HG03025 (cell line): ENCODE results near the gene PSMB9.
"Not testable (repeated sequence)": the region's sequence is repeated elsewhere in the genome, so short reads cannot be mapped to it uniquely, and the experiment has no call there.

Source experiments
- ATAC-seq: cut with Tn5 transposase; IDR thresholded peaks from one replicate; pipeline ENCODE4 v1.9.1; 2021; ENCODE audit warnings: mild to moderate bottlenecking, moderate library complexity; ENCODE audit not compliant: unreplicated experiment, low FRiP score

Gene PSMB9

DNA sequence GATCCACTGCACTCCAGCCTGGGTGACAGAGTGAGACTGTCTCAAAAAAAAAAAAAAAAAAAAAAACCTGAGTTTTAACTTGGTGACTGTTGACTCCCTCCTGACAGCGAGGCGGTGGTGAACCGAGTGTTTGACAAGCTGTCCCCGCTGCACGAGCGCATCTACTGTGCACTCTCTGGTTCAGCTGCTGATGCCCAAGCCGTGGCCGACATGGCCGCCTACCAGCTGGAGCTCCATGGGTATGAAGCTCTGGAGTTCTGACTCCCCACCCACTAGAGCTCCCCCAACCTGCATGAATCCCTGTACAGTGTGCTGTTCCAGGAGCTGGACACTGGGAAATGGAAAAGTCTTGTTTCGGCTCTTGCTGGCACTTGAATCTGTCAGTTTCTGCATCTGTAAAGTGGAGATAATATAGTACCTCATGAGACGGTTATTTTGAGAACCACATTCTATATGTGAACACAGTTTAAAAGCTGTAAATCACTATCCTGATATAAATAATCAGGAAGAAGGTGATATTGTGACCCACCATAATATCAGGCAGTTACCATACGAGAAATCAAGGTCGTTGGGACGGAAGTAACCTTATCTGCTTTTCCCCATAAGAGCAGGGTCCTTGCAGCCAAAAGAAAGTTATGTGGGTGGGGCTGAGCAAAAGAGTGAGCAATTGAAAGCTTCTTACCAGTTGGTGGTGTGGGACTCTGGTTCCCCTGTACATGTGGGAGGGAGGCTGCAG is 3.3 kb downstream of the PSMB9 start:
- ATAC-seq: no peak

DNA sequence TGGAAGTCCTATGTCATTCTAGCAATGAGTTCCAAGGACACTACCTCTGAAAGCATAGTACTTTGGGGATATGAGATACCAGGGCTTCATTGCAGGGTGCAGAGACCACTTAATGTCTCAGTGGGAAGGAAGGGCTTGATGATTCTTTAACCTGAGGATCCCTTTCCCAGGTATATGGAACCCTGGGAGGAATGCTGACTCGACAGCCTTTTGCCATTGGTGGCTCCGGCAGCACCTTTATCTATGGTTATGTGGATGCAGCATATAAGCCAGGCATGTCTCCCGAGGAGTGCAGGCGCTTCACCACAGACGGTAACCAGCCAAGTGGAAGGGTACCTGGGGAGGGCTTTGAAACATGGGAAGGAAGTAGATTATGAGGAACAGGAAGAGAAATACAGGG is 4.2 kb downstream of the PSMB9 start:
- no peak for ATAC-seq

DNA sequence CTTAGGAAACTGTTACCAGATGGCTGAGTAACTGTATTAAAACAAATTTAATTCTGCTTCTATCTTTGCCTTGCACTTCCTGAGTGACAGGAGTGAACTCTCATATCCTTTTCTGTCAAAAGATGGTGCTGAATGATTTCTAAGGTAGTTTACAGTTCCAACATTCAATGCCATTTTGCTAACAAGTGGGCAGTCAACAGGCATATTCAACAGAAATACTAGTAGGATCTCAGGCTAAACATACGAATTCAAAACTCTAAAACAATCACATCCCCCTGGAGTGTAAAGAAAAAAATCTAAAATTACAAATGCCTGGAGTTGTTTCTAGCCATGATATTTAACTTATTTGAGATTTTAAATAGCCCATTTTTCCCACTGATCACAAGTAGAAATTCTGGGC is 6.7 kb downstream of the PSMB9 start:
- no peak for ATAC-seq

DNA sequence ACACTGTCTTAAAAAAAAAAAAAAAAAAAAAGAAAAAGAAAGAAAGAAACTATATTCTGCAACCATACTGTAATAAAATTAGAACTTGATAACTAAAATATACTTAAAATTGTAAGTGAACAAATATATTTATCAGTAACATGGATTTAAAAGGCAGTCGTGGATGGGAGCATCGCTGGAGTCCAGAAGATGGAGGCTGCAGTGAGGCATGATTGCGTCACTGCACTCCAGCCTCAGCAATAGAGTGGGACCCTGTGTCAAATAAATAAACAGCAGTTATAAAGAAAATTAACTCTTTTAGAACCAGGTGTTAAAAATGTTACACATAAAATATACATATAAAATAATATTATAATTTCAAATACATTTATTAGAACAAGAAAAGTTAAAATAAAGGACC is 8.7 kb downstream of the PSMB9 start:
- no peak for ATAC-seq

DNA sequence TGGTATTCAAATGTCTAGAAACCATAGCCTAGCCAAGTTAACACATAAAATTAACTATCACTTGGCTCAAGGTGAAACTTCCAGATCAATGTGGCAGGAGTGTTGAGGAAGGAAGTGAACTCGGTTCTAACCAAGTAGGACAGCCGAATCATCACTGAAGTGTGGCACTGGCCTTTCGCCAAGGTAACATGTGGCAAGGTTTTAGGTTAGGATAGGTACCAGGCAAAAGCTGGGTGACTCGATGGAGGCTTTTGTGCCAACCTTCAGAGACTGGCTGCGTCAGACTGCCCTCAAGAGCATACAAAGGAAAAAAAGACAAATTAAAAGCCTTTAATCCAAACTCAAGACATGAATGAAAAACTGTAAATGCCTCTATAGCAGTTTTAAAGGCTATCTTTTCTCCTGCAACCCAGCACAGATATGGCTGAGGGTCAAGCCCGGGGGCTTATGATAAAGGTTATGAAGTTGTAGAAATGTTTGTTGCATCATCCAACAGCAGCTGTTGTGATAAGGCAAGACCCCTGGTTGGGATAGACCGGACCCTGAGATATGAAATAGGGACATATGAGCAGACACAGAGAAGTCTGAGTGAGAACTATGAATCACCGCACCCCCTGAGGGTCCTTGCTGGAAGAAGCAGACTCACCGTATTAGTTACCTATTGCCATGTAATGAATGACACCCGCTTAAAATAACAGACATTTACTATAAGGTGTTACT is 11.9 kb downstream of the PSMB9 start:
- no peak for ATAC-seq

DNA sequence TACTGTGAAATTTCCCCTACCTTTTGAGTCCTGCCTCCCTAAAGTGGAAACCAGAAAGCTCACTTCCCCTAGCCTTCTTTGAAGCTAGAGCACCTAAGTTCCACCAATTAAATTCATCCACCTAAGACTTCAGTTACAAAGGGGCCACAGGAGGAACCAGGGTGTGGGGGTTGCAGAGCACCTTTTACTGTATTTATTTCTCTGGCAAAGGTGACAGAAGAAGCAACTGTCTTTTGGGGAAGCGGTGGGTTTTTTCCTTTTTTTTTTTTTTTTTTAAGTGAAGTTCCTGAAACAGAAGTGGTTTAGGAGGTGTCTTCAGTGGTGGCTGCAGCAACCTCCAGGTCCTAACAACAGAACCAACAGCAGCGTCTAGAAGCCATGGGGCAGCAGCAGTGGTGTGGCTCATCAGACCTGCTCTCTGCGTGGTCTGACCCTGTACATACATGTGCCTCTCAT is 13.1 kb downstream of the PSMB9 start:
- no peak for ATAC-seq

DNA sequence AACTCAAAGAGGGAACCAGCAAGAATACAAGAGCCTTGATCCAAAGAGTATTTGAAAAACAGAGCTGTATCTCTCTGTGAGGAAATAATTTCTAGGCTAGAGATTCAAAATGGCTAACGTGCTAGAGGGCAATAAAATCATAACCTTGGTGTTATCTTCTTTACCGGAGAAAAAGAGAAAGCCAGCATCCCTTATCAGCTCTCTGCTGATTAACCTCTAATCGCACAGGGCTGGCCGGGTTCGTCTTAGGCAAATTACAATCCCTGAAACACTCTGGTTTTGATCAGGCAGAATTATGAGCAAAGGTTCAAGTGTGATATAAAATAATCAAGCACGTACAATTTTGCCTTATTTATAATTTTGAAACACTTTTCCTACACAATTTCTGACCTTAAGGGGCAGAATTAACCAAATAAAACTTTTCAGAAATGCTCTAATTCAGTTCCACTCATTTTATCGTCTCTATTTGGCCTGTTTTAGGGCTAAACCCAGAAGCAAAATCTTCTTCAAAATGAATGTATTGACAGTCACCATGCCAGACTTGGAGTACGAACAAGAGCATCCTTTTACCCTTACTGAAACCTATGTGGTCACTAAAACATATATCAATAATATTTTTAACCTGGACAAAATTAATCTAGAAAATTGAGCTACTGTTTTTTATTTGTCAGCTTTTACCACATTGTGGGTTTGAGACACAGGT is 13.7 kb downstream of the PSMB9 start:
- ATAC-seq: no peak

DNA sequence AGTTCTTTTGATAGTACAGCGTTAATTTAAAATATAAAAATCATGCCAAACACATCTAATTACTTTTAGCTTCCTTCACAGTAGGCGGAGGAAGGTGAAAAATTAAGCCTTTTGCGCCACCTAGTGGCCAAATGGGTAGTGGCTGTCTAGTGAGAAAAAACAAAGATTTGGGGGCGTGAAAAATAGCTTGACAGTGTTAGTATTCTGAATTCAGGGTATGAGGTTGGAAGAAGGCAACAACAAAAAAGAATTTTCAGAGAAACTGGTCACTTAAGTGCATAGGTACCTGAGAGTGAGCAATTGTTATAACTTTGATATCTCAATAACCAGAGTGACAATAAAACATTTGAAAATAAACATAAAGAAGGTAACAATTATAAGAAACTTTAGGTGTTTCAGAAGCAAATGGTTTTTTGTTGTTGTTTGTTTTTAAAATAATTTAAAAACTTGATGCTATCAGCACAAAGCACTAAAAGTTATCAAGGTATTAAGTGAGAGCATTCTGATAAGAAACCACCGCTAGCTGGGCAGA is 14.3 kb downstream of the PSMB9 start:
- ATAC-seq: no peak

DNA sequence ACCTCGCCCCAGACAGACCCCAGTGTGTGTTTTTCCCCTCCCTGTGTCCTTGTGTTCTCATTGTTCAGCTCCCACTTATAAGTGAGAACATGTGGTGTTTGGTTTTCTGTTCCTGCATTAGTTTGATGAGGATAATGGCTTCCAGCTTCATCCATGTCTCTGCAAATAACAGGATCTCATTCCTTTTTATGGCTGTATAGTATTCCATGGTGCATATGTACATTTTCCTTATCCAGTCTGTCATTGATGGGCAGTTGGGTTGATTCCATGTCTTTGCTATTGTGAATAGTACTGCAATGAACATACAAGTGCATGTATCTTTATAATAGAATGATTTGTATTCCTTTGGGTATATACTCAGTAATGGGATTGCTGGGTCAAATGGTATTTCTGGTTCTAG is 20.0 kb downstream of the PSMB9 start:
- not testable (repeated sequence) for ATAC-seq

DNA sequence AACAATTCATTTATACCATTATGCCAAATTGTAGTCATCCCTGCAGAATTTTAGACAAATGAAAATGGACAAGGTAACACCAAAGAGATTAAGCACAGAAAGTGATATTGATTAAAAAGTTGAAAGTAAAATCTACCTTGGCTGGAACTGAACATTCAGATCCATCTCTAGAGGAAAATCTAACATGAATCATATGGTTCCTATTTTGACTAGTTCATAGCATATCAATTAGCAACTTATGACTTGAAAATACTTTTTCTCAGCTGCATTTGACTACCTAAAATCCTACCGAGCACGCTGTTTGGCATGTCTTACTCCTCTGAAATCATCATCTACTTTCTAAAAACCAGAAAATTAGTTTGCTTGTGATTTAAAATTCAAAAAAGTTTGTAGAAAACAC is 22.6 kb downstream of the PSMB9 start:
- no peak for ATAC-seq

DNA sequence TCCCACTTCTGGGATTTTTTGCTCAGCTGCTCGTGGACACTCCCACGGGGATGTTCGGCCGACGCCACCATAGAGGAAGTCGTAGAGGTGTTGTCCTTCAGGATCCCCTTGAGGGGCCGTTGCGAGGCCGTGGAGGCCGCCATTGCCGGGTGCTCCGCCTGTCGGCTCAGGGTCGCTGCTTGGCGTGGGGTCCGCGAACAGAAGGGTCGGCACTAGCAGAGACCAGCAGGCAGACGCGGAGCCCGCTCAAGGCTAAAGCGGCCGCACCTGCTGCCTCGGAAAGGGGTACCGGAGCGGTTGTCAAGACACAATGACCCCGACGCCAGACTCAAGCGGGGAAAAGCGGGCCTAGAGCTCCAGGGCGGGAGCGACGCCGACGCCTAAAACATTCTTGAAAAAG is 25.7 kb downstream of the PSMB9 start:
- ATAC-seq: no peak

DNA sequence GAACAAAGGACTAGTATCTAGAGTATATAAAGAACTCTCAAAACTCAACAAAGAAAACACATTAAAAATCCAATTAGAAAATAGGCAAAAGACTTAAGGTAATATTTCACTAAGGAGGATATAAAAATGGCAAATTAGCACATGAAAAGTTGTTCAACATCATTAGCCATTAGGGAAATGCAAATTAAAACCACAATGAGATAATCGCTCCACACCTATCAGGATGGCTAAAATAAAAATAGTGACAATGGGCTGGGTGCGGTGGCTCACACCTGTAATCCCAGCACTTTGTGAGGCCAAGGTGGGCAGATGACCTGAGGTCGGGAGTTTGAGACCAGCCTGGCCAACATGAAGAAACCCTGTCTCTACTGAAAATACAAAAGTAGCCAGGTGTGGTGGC is 27.0 kb downstream of the PSMB9 start:
- ATAC-seq: not testable (repeated sequence)

DNA sequence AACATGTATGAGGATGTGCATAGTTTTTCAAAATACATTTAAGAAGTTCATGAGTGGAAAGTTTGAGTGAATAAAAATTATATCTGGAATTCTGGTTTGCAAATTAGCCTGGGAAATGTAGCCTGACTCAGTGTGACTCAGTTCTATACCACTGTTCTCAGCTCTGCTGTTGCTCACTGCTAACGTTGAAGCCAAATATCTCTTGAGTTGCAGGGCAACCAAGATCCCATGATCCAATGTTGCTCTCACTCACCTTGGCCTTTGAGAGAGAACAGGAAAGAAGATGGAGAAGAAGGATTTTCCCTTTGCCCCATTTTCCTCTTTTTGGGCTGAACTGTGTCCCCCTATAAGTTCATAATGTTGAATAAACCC is 28.9 kb downstream of the PSMB9 start:
- ATAC-seq: no peak

DNA sequence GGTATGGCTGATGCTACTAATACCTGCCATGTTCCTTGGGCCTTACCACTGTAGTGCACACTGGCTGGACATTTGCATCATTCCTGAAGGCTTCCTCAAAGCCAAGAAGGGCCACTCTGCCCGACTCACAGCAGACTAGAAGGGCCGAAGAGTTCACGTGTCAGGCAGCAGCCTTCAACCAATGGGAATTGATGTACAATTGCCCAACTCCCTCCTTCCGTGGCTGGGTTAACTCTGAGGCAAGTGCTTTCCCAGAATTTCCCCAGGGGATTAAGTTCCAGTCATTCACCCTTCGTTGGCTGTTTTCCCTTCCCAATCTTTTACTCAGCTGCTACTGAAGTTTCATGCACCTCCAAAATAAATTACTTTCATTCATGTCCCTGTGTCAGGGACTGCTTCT is 29.8 kb downstream of the PSMB9 start:
- no peak for ATAC-seq

DNA sequence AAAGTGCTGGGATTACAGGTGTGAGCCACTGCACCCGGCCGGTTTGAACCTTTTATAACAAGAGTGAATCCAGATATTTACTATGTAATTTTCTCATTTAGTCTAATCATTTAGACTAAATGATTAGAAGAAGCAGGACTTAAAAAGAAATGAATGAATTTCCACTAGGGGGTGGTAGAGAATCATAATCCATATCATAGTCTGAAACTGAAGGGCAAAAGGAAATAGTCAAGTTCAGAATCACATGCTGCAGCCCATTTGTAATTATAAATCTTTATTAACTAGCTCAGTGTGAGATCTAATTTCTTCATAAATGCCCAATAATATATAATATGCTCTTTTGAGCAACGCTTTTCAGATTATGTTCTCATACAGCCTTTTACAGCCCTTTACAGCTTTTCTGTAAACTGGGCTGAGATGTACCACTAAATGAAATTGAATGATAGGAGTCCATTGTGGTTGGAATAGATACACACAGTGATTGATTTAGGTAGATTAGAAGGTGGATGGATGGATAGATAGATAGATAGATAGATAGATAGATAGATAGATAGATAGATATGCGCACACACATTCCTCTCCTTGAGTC is 31.8 kb downstream of the PSMB9 start:
- ATAC-seq: no peak

DNA sequence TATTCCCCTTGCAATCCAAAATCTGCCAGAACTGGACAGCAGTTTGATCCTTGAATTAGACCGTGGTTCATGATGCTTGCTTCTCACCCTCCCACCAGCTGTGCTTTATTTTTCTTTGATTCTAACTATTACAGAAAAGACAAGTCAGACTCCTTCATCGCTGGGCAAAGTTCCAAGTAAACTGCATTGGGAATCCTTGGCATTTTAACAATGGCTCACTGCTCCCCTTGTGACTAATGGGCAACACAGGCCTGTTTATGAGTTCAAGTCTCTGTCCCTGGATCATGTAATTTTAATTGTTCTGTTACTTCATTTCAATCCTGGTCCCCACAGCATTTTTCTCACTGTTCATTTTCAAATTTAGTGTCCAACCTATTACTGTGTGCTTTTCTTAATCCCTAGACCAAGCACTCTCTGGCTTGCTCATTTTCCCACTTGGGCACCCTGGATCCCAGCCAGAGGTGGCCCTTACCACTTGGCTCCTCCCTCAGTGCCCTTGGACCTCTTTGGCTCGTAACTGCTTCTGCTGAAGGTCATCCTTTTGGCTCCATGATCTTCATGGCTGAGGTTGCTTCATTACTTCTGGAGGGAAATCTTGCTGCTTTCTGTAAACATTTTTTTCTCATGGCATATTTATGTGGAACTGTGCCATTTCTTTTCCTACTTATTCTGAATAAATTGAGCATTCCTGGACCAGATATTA is 32.8 kb downstream of the PSMB9 start:
- no peak for ATAC-seq

DNA sequence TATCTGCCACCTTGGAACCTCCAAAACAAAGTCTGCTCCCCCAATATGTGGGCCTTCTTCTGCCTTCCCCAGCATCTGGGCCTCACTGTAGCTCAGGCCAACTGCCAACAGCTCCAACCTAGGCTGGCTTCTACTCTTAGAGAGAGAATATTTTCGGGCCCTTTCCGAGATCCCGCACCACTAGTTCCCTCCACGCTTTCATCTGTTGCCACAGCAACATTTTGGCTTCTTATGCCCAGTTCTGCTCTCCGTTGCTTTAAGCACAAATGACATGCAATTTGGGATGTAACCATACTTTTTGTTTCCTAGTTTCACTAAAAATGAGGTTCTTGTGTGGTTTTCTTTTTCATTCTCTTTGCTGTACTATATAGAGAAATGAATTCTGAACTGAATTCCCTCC is 33.6 kb downstream of the PSMB9 start:
- no peak for ATAC-seq

DNA sequence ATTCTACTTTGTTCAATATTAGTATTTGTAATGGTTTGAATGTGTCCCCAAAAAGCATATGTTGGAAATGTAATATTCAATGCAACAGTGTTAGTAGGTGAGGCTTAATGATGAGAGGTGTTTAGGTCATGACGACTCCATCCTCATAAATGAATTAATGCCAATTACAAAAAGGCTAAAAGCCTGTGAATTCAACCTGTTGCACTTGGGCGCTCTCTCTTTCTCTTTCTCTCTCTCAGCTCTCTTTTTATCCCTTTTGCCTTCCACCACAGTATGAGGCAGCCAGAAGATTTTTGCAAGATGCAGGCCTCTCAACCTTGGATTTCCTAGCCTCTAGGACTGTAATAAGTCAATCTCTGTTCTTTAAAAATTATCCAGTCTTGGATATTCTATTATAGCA is 34.6 kb downstream of the PSMB9 start:
- ATAC-seq: no peak

DNA sequence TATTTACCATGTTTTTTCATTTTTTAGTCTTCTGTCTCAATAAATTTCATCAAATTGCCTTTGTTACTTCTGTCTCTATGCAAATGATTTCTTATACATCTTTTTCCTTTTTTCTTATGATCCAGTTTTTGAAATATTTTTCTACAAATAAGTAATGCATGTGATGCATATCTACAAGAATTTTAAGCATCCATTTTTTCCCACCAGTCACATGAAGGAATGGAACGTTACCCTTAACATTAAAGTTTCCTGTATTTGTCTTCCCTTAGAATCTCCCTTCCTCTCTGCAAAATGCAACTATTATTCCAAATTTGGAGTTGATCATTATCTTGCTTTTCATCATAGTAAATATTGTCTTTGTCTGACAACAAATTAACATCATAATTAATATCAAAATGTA is 35.5 kb downstream of the PSMB9 start:
- ATAC-seq: no peak

DNA sequence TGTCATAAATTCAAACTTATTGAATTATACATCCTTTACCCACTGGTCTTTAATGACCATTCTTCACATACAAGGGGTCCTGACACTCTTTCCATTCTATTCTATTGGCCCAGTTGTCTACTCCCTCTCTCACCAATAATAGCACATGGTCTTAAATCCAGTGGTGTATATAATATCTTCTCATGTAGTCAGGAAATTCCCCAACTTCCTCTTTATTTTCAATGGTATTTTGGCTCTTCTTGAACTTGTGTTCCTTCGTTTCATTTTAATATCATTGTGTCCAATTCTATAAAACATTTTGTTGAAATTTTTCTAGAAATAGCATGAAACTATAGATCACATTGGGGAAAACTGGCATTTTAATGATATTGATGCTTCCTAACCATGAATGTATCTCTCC is 36.8 kb downstream of the PSMB9 start:
- ATAC-seq: no peak
